BLaER1 treated with 17β-estradiol and CSF1 and Interleukin-3, amounts not matched to agents 10 nM and 100 nM (cell line): ENCODE results near the gene FBXW5.

ENCODE experiments used
- H3K27ac ChIP-seq, 11 experiments: shearing (Covaris generic); formaldehyde crosslinking; 2 replicates each; pipeline ENCODE4 v1.8.1; 2022
- H3K27me3 ChIP-seq, 11 experiments: shearing (Covaris generic); formaldehyde crosslinking; 2 replicates each; pipeline ENCODE4 v1.8.1; 2022
- H3K36me3 ChIP-seq, 11 experiments: shearing (Covaris generic); formaldehyde crosslinking; 2 replicates each; pipeline ENCODE4 v1.8.1; 2022
- H3K4me1 ChIP-seq, 10 experiments: shearing (Covaris generic); formaldehyde crosslinking; 2 replicates each; pipeline ENCODE4 v1.8.1; 2022
- H3K4me2 ChIP-seq, 11 experiments: shearing (Covaris generic); formaldehyde crosslinking; 2 replicates each; pipeline ENCODE4 v1.8.1; 2022
- H3K4me3 ChIP-seq, 10 experiments: shearing (Covaris generic); formaldehyde crosslinking; 2 replicates each; pipeline ENCODE4 v1.8.1; 2022
- H3K9ac ChIP-seq, 11 experiments: shearing (Covaris generic); formaldehyde crosslinking; 2 replicates each; pipeline ENCODE4 v1.8.1; 2022
- H3K9me3 ChIP-seq, 11 experiments: shearing (Covaris generic); formaldehyde crosslinking; replicated peaks in 1 of 11; 2 replicates each; pipeline ENCODE4 v1.8.1; 2022
- H4K20me1 ChIP-seq, 11 experiments: shearing (Covaris generic); formaldehyde crosslinking; 2 replicates each; pipeline ENCODE4 v1.8.1; 2022
- Cebpa-rat ChIP-seq, 11 experiments: shearing (Covaris generic); IDR thresholded peaks; 2 replicates each; pipeline ENCODE4 v1.8.1; 2022

Gene FBXW5

GRCh38 chr9:136964833-136965422 is 20.4 kb upstream of the FBXW5 start:
- Histone ChIP-seq H3K4me2 (peak overlapping the region in 4 of 11 experiments; percentile 20 to 51 (median 36); a peak in 5 of 22 replicates), H3K9ac (no peak overlapping the region; a peak in 1 of 22 replicates), H3K4me3 (no peak overlapping the region), H3K36me3 (no peaks in the 10 kb centered on the region), H3K27ac (no peak overlapping the region), H3K27me3 (0 out of 22 replicates have a peak, but pooled peaks cover 0 to 4% (median 0%) of the 10 kb centered on the region in 11 experiments), H3K9me3 (no peaks in the 10 kb centered on the region), H3K4me1 (peaks cover 13 to 24% (median 17%) of the 10 kb centered on the region in 10 experiments), H4K20me1 (no peaks in the 10 kb centered on the region)
- no peak for TF ChIP-seq Cebpa-rat (IDR thresholded peaks at IDR 0.05)

GRCh38 chr9:136964171-136964689 is 19.7 kb upstream of the FBXW5 start:
- Histone ChIP-seq H3K27ac (no peak overlapping the region), H3K27me3 (0 out of 22 replicates have a peak, but pooled peaks cover 0 to 4% (median 0%) of the 10 kb centered on the region in 11 experiments), H4K20me1 (no peaks in the 10 kb centered on the region), H3K9ac (peak overlapping the region in 1 of 11 experiments; percentile 2; a peak in 1 of 22 replicates), H3K4me2 (peak overlapping the region in 4 of 11 experiments; percentile 20 to 51 (median 36); a peak in 6 of 22 replicates), H3K4me1 (peaks cover 14 to 25% (median 18%) of the 10 kb centered on the region in 10 experiments), H3K9me3 (no peaks in the 10 kb centered on the region), H3K4me3 (no peak overlapping the region), H3K36me3 (no peaks in the 10 kb centered on the region)
- no peak for TF ChIP-seq Cebpa-rat (IDR thresholded peaks at IDR 0.05)

GRCh38 chr9:136963751-136964150 is 19.2 kb upstream of the FBXW5 start:
- Histone ChIP-seq H3K27me3 (0 out of 22 replicates have a peak, but pooled peaks cover 0 to 4% (median 0%) of the 10 kb centered on the region in 11 experiments), H3K4me1 (peaks cover 14 to 25% (median 19%) of the 10 kb centered on the region in 10 experiments), H3K9me3 (no peaks in the 10 kb centered on the region), H3K4me3 (no peak overlapping the region), H4K20me1 (no peaks in the 10 kb centered on the region), H3K27ac (no peak overlapping the region), H3K4me2 (0 out of 22 replicates have a peak overlapping the region, but pooled peaks of 2 of the 11 experiments have one; percentile 48 to 51), H3K9ac (peak overlapping the region in 1 of 11 experiments; percentile 2; a peak in 1 of 22 replicates), H3K36me3 (no peaks in the 10 kb centered on the region)
- TF ChIP-seq Cebpa-rat (IDR thresholded peaks at IDR 0.05) = no peak

GRCh38 chr9:136963341-136963740 is 18.8 kb upstream of the FBXW5 start:
- H3K27me3 ChIP-seq = 0 out of 22 replicates have a peak, but pooled peaks cover 0 to 4% (median 0%) of the 10 kb centered on the region in 11 experiments
- TF ChIP-seq Cebpa-rat (IDR thresholded peaks at IDR 0.05) = no peak
- H3K4me3 ChIP-seq = no peak overlapping the region
- no peak overlapping the region; a peak in 1 of 22 replicates for H3K9ac ChIP-seq
- no peak overlapping the region for H3K4me2 ChIP-seq
- H3K27ac ChIP-seq = no peak overlapping the region
- H3K36me3 ChIP-seq = no peaks in the 10 kb centered on the region
- H3K9me3 ChIP-seq = no peaks in the 10 kb centered on the region
- no peaks in the 10 kb centered on the region for H4K20me1 ChIP-seq
- H3K4me1 ChIP-seq = peaks cover 14 to 24% (median 19%) of the 10 kb centered on the region in 10 experiments

GRCh38 chr9:136962701-136963248 is 18.2 kb upstream of the FBXW5 start:
- Histone ChIP-seq H3K4me3 (no peak overlapping the region), H3K9ac (no peak overlapping the region; a peak in 1 of 22 replicates), H3K27me3 (0 out of 22 replicates have a peak, but pooled peaks cover 0 to 4% (median 0%) of the 10 kb centered on the region in 11 experiments), H3K4me1 (peaks cover 14 to 21% (median 18%) of the 10 kb centered on the region in 10 experiments), H3K27ac (no peak overlapping the region), H4K20me1 (no peaks in the 10 kb centered on the region), H3K36me3 (no peaks in the 10 kb centered on the region), H3K9me3 (no peaks in the 10 kb centered on the region), H3K4me2 (no peak overlapping the region)
- no peak for TF ChIP-seq Cebpa-rat (IDR thresholded peaks at IDR 0.05)

- 0 out of 22 replicates have a peak, but pooled peaks cover 0 to 4% (median 0%) of the 10 kb centered on the region in 11 experiments for H3K27me3 ChIP-seq
- TF ChIP-seq Cebpa-rat (IDR thresholded peaks at IDR 0.05) = no peak
- no peaks in the 10 kb centered on the region for H3K9me3 ChIP-seq
- H3K4me2 ChIP-seq = no peak overlapping the region
- H3K4me3 ChIP-seq = no peak overlapping the region
- no peak overlapping the region for H3K27ac ChIP-seq
- no peaks in the 10 kb centered on the region for H3K36me3 ChIP-seq
- H3K4me1 ChIP-seq = peaks cover 14 to 21% (median 18%) of the 10 kb centered on the region in 10 experiments
- no peak overlapping the region for H3K9ac ChIP-seq
- H4K20me1 ChIP-seq = no peaks in the 10 kb centered on the region
Observed at GRCh38 chr9:136962163-136962562, 17.6 kb upstream of the FBXW5 start.

GRCh38 chr9:136961279-136962065 is 16.9 kb upstream of the FBXW5 start:
- Histone ChIP-seq H3K4me3 (no peak overlapping the region), H3K36me3 (no peaks in the 10 kb centered on the region), H4K20me1 (no peaks in the 10 kb centered on the region), H3K27ac (no peak overlapping the region), H3K27me3 (0 out of 22 replicates have a peak, but pooled peaks cover 0 to 4% (median 0%) of the 10 kb centered on the region in 11 experiments), H3K4me1 (peaks cover 14 to 20% (median 17%) of the 10 kb centered on the region in 10 experiments), H3K9me3 (peaks cover 0 to 1% (median 0%) of the 10 kb centered on the region in 11 experiments; a peak in 1 of 22 replicates), H3K4me2 (no peak overlapping the region), H3K9ac (no peak overlapping the region)
- no peak for TF ChIP-seq Cebpa-rat (IDR thresholded peaks at IDR 0.05)

GRCh38 chr9:136960938-136961275 is 16.4 kb upstream of the FBXW5 start:
- Histone ChIP-seq H3K4me2 (no peak overlapping the region), H3K4me1 (peaks cover 9 to 15% (median 11%) of the 10 kb centered on the region in 10 experiments; a peak in 19 of 20 replicates), H3K36me3 (no peaks in the 10 kb centered on the region), H3K4me3 (no peak overlapping the region), H3K9me3 (peaks cover 0 to 4% (median 0%) of the 10 kb centered on the region in 11 experiments; a peak in 1 of 22 replicates), H4K20me1 (no peaks in the 10 kb centered on the region), H3K27me3 (0 out of 22 replicates have a peak, but pooled peaks cover 0 to 3% (median 0%) of the 10 kb centered on the region in 11 experiments), H3K27ac (no peak overlapping the region), H3K9ac (no peak overlapping the region)
- no peak for TF ChIP-seq Cebpa-rat (IDR thresholded peaks at IDR 0.05)
